Measurements from ENCODE around the gene PNKP. TPM values are rescaled to one million over a fixed set of nuclear protein-coding genes. Genes with fewer than 3 reads are reported as not detected.

PNKP gene
- total RNA-seq, 1 donor from 2014 or later = 76.4 TPM

DNA sequence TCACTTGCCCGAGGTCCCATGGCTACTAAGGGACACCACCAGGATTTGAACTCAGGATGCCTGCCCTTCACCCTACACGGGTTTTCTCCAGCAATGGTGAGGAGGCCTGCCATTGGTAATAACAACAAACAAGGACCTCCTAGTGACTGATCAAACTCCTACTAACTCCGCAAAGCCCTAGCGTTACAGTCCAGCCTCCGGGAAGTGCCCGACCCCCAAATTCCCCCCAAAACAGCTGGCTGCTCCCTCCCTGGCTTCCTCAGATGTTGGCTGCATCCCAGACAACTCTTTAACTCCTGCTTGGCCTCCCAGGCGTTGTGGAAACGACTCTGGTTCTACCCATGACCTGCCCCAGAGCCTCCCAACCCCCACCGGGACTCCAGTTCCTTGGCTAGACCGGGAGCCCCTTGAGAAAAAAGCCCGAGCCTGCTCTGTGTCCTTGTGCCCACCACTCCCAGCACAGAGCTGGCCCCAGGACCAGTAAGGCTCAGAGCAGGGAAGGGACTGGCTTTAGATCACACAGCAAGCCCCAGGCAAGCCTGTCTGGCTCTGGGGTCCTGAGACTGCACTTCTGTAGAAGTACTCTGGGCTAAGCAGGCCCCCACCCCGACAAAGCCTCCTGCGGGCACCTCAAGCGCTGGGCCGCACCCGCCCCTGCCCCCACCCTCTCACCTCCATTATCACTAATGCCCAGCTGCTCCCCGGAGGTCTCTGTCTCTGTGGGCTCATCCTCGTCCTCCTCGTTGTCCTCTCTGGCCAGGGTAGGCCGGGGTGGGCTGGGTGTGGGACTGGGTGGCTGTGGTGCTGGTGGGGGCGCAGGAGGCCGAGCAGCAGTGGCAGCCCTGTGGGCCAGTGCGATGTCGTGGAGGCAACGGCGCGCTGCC is 5.1 kb upstream of the PNKP start:
- Mint-ChIP-seq H3K9me3 (ENCODE audit: unreplicated experiment) (no peaks in the 10 kb centered on the region), H3K27me3 (ENCODE audit: unreplicated experiment) (no peaks in the 10 kb centered on the region), H3K4me3 (ENCODE audit: unreplicated experiment) (no peak overlapping the region), H3K27ac (ENCODE audit: unreplicated experiment) (peak overlapping the region; percentile 50), H3K36me3 (ENCODE audit: unreplicated experiment) (peaks cover 4% of the 10 kb centered on the region), H3K4me1 (ENCODE audit: unreplicated experiment) (peaks cover 26% of the 10 kb centered on the region)
- no peak for DNase-seq (ENCODE audit: extremely low spot score, unreplicated experiment)
- TF ChIP-seq, protein P1, sequence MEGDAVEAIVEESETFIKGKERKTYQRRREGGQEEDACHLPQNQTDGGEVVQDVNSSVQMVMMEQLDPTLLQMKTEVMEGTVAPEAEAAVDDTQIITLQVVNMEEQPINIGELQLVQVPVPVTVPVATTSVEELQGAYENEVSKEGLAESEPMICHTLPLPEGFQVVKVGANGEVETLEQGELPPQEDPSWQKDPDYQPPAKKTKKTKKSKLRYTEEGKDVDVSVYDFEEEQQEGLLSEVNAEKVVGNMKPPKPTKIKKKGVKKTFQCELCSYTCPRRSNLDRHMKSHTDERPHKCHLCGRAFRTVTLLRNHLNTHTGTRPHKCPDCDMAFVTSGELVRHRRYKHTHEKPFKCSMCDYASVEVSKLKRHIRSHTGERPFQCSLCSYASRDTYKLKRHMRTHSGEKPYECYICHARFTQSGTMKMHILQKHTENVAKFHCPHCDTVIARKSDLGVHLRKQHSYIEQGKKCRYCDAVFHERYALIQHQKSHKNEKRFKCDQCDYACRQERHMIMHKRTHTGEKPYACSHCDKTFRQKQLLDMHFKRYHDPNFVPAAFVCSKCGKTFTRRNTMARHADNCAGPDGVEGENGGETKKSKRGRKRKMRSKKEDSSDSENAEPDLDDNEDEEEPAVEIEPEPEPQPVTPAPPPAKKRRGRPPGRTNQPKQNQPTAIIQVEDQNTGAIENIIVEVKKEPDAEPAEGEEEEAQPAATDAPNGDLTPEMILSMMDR (IDR thresholded peaks at IDR 0.05) = no peak

DNA sequence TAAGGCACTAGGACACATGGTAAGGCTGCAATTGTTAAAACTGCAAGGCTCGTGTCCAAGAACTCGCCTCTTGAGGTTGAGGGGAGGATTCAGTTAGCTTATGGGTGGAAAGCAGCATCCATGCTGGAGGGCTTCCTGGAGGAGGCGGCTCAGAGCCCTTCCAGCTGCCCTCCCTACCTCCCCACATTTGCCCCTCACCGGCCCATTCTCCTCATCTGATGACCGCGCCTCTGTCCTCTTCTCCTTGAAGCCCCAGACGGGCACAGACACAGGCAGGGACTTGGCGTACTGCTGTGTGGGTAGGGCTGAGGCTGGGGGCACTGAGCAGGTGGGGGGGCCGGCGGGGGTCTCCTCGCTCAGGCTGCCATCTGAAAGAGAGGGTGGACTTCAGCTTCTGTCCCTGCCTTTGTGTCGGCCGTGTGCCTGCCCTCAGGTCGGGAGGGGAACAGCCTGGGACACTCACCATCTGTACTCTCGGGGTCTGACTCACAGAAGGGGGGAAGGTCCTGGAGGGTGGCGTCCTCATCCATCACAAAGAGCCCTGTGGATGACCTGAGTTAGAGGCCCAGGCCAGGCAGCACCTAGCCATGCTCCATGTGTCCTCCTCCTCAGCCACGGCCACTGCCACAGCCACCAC is 4.1 kb upstream of the PNKP start:
- Mint-ChIP-seq H3K4me3 (ENCODE audit: unreplicated experiment) (peak overlapping the region; percentile 48), H3K27me3 (ENCODE audit: unreplicated experiment) (no peaks in the 10 kb centered on the region), H3K9me3 (ENCODE audit: unreplicated experiment) (no peaks in the 10 kb centered on the region), H3K4me1 (ENCODE audit: unreplicated experiment) (peaks cover 32% of the 10 kb centered on the region), H3K36me3 (ENCODE audit: unreplicated experiment) (peaks cover 4% of the 10 kb centered on the region), H3K27ac (ENCODE audit: unreplicated experiment) (no peak overlapping the region)
- no peak for DNase-seq (ENCODE audit: extremely low spot score, unreplicated experiment)
- TF ChIP-seq, protein P1 (IDR thresholded peaks at IDR 0.05) = no peak

DNA sequence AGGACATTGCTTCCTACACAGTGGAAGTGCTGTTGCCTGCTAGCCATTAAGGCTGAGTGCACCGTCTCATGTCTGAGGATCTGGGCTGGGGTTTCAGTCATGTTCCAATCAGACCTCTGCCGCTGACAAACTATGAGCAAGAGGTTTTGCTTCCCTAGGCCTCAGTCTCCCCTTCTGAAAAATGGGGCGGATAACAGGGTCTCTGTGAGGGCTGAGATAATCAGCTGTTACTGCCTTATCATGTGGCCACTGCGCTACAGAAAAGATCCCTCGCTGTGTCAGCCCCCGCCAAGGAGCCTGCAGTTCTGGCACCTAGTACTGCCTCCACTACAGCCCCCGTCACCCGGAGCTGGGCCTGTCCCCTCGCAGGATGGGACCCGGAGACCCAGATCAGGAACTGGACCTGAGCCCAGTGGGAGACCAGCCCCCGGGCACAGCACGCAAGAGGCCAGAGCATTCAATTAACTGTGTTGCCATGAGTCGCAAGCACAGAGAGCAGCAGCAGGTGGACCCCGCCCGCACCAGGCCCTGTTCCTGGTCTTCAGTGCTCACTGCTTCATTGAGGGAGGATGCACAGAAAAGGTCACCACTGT is 3.0 kb upstream of the PNKP start:
- no peaks in the 10 kb centered on the region for H3K27me3 Mint-ChIP-seq (ENCODE audit: unreplicated experiment)
- peaks cover 37% of the 10 kb centered on the region for H3K4me1 Mint-ChIP-seq (ENCODE audit: unreplicated experiment)
- TF ChIP-seq, protein P1 (IDR thresholded peaks at IDR 0.05) = no peak
- peaks cover 4% of the 10 kb centered on the region for H3K36me3 Mint-ChIP-seq (ENCODE audit: unreplicated experiment)
- H3K27ac Mint-ChIP-seq (ENCODE audit: unreplicated experiment) = no peak overlapping the region
- H3K4me3 Mint-ChIP-seq (ENCODE audit: unreplicated experiment) = no peak overlapping the region
- no peak for DNase-seq (ENCODE audit: extremely low spot score, unreplicated experiment)
- no peaks in the 10 kb centered on the region for H3K9me3 Mint-ChIP-seq (ENCODE audit: unreplicated experiment)

DNA sequence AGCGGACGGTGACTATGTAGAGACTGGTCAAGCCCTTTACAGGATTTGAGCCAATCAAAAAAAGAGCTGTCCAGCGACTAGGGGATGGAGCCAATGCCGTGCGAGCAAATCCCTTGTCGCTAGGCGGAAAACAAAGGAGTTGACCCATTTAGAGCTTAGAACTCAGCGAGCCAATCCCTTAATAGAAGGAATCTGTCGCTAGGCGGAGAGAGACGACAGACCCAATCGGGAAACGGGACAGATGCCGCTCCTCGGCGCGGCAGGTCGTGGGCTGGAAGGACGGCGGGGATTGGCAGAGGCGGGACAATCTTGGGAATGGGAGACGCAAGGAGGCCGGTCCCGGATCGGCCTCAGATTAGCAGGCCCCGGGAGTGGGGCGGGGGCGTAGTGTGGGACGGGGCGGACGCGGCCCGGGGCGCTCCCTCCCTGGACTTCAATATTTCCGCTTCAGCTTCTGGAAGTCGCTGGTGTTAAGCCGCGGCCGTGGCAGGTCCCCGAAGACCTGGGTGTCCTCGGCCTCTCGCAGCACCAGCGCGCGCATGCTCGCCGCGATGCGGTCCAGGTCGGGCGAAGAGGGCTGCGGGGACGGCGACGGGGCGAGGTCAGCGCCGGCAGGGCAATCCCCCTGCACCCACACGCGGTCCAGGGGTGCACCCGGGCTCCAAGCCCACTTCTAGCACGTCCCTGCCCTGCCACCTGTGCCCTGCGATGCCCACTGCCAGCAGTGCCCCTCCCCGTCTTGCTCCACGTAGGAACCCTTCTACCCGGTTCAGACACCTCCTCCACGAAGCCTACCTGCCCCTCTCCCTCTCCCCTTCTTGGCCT is 2.3 kb upstream of the PNKP start:
- TF ChIP-seq, protein P1 (IDR thresholded peaks at IDR 0.05) = no peak
- DNase-seq (ENCODE audit: extremely low spot score, unreplicated experiment) = peak; percentile 99
- Mint-ChIP-seq H3K9me3 (ENCODE audit: unreplicated experiment) (no peaks in the 10 kb centered on the region), H3K4me1 (ENCODE audit: unreplicated experiment) (peaks cover 36% of the 10 kb centered on the region), H3K27me3 (ENCODE audit: unreplicated experiment) (no peaks in the 10 kb centered on the region), H3K36me3 (ENCODE audit: unreplicated experiment) (peaks cover 7% of the 10 kb centered on the region), H3K4me3 (ENCODE audit: unreplicated experiment) (no peak overlapping the region), H3K27ac (ENCODE audit: unreplicated experiment) (no peak overlapping the region)
